WI38 (cell line): ENCODE measurements around the gene AAK1.
"Not testable (repeated sequence)": the region's sequence is repeated elsewhere in the genome, so short reads cannot be mapped to it uniquely, and the experiment has no call there.

Experiments
- H3K4me3 ChIP-seq: 2 replicates; pipeline ENCODE4 v1.5.1; 2011; ENCODE audit warnings: low read depth, mild to moderate bottlenecking, control low read depth, low read length
- CTCF ChIP-seq: IDR thresholded peaks from 2 replicates; pipeline ENCODE4 v1.5.1; 2012; ENCODE audit warnings: low read depth, mild to moderate bottlenecking, control low read depth, low read length

The AAK1 gene

GRCh38 chr2:69624611-69625010 lies 18.9 kb downstream of the AAK1 start:
- no peak overlapping the region for H3K4me3 ChIP-seq
- no peak for TF ChIP-seq CTCF

GRCh38 chr2:69624131-69624530 lies 19.4 kb downstream of the AAK1 start:
- no peak for TF ChIP-seq CTCF

GRCh38 chr2:69623236-69623635 lies 20.3 kb downstream of the AAK1 start:
- no peak overlapping the region for H3K4me3 ChIP-seq
- no peak for TF ChIP-seq CTCF

More at GRCh38 chr2:69624131-69624530, 19.4 kb downstream of the AAK1 start:
- no peak overlapping the region for H3K4me3 ChIP-seq

GRCh38 chr2:69622805-69623204 lies 20.7 kb downstream of the AAK1 start:
- H3K4me3 ChIP-seq = not testable (repeated sequence)

GRCh38 chr2:69622017-69622540 lies 21.5 kb downstream of the AAK1 start:
- H3K4me3 ChIP-seq = not testable (repeated sequence)

DNA sequence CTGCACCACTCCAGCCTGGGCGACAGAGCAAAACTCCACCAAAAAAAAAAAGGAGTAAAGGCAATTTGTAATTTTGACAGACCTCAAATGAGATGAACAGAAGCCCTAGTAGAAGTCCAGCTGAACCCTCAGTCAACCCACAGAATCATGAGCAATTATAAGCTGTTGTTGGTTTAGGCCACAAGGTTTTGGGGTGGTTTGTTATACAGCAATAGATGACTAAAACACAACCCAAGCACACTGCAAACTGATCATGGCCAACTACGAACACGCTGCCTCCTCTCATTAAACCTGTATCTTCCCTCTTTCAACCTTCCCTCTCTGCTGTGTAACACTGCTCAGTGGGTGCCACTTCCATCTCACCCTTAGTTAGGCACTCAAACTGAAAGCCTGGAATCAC lies 22.1 kb downstream of the AAK1 start:
- no peak for TF ChIP-seq CTCF
- no peak overlapping the region for H3K4me3 ChIP-seq

GRCh38 chr2:69620870-69621269 lies 22.7 kb downstream of the AAK1 start:
- H3K4me3 ChIP-seq = no peak overlapping the region
- TF ChIP-seq CTCF = no peak

GRCh38 chr2:69619725-69620124 lies 23.8 kb downstream of the AAK1 start:
- H3K4me3 ChIP-seq = no peak overlapping the region
- TF ChIP-seq CTCF = no peak
